Mesodermal cell (in vitro differentiated cells): Measurements from ENCODE around the gene IL1RAPL1.

Experiments
- H3K27ac ChIP-seq: 2 replicates; pipeline ENCODE4 v1.7.0; 2013; ENCODE audit warnings: mild to moderate bottlenecking, low read depth, low read length, moderate library complexity; ENCODE audit not compliant: severe bottlenecking
- H3K36me3 ChIP-seq: 2 replicates; pipeline ENCODE4 v1.7.1; 2013; ENCODE audit warnings: mild to moderate bottlenecking, low read length, moderate library complexity; ENCODE audit not compliant: control insufficient read depth, insufficient read depth
- H3K4me1 ChIP-seq: one replicate; pipeline ENCODE4 v1.7.1; 2013; ENCODE audit warnings: mild to moderate bottlenecking, low read length; ENCODE audit not compliant: insufficient read depth, control insufficient read depth, poor library complexity, severe bottlenecking
- H3K4me3 ChIP-seq: 2 replicates; pipeline ENCODE4 v1.7.0; 2013; ENCODE audit warnings: low read length, control low read depth, mild to moderate bottlenecking; ENCODE audit not compliant: insufficient read depth, poor library complexity, severe bottlenecking; ENCODE audit errors: extremely low read depth
- H3K9me3 ChIP-seq: 2 replicates; pipeline ENCODE4 v1.7.1; 2013; ENCODE audit warnings: mild to moderate bottlenecking, low read length, moderate library complexity; ENCODE audit not compliant: control insufficient read depth
- WGBS, 2 experiments: methylation state at CpG; one replicate each; pipeline ENCODE4 v1.1.5; 2013; ENCODE audit warnings: missing lambda C conversion rate in 2 of 2; ENCODE audit not compliant: insufficient coverage in 2 of 2; 5-methylcytosine and 5-hydroxymethylcytosine counted together

Gene IL1RAPL1

DNA sequence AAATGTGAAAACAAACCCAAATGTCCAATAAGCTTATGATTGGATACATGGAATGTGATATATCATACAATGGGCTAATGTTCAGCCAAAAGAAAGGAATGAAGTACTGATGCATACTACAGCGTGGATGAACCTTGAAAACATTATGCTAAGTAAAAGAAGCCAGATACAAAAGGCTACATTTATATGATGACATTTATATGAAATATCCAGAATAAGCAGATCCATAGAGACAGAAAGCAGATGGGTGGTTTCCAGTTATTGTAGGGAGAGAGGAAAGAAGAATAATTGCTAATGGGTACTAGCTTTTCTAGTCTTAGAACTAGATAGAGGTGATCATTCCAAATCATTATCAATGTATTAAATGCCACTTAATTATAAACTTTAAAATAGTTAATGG lies 801.3 kb downstream of the IL1RAPL1 start:
- Histone ChIP-seq H3K4me3 (no peak overlapping the region), H3K36me3 (no peaks in the 10 kb centered on the region), H3K27ac (no peak overlapping the region), H3K4me1 (no peaks in the 10 kb centered on the region), H3K9me3 (no peaks in the 10 kb centered on the region)
- WGBS, 2 experiments = no CpG with 5 or more reads among the region's 1 CpG

DNA sequence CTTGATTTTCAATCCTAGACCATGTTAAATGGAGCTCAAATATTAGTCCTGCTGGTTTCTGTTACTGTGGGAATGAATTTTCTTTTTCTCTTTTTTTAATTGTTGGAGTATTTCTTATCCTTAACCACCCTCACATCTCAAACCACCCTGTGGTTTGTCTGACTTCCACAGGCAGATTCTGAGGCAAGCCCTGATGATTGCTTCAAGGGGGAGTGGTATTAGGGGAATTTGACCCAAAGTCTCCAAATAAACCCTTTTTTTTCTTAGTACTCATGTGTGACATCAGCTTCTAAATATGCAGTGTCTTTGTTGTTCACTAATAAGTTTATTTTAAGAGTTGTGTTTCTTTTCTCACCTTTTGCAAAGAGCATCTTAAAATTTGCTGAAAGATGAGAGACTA lies 810.3 kb downstream of the IL1RAPL1 start:
- Histone ChIP-seq H3K36me3 (no peaks in the 10 kb centered on the region), H3K4me3 (no peak overlapping the region), H3K27ac (no peak overlapping the region), H3K9me3 (no peaks in the 10 kb centered on the region), H3K4me1 (no peaks in the 10 kb centered on the region)

DNA sequence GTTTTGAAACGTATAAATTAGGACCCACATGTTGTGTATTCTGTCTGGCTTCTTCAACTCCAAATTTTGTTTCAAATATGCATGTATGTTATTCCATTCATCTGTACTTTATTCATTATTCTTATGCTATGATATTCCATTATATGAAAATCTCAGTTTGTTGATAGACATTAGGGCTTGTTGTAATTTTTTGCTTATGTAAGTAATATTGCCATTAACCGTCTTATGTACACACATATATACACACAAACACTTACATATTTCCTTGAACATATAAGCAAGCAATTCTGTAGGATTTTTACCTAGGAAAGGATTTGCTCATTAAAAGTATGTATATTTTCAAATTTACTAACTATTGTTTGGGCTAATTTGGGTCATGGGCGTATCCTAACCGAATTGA lies 820.1 kb downstream of the IL1RAPL1 start:
- H3K4me3 ChIP-seq = no peak overlapping the region
- WGBS, 2 experiments = no CpG with 5 or more reads among the region's 4 CpGs
- no peak overlapping the region for H3K27ac ChIP-seq
- no peaks in the 10 kb centered on the region for H3K9me3 ChIP-seq
- no peaks in the 10 kb centered on the region for H3K36me3 ChIP-seq
- H3K4me1 ChIP-seq = no peaks in the 10 kb centered on the region

DNA sequence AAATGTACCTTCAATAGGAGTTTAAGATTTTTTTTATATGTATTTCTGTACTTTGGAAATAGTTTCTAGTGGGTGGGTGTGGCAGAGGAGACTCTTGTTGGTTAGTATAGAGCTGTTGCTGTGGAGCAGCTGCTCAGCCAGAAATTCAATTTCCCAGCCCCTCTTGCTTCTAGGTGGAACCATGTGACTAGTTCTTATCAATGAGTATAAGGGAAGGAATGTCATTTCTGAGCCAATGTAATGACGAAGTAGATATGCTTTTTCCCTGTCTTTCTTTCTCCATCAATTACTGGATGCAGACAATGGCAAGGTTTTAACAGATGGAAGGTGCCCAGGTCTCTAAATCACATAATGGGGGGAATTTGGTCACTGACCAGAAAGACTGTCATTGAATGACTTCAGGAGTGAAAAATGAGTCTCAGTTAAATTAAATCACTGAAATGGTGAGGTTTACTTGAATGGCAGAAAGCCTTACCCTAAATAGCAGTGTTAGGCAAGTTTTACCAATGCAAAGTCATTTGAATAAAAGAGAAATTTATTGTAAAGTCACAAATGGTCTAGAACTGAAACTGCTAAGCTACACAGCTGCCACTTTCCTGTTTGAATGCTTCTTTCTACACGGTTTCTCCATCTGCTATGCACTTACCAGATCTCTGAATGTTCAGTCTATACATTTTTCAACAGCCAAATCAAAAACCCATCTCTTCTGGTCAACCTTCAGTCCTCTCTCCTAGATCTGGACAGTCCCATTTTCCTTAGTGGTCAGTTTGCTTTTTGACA lies 832.7 kb downstream of the IL1RAPL1 start:
- H3K4me1 ChIP-seq = peaks cover 3% of the 10 kb centered on the region
- no peaks in the 10 kb centered on the region for H3K9me3 ChIP-seq
- no peak overlapping the region for H3K4me3 ChIP-seq
- H3K27ac ChIP-seq = no peak overlapping the region
- WGBS, 2 experiments = 60% methylated on average over 1 of the region's 2 CpGs; no CpG with 5 or more reads in 1 of the 2 experiments
- H3K36me3 ChIP-seq = no peaks in the 10 kb centered on the region

DNA sequence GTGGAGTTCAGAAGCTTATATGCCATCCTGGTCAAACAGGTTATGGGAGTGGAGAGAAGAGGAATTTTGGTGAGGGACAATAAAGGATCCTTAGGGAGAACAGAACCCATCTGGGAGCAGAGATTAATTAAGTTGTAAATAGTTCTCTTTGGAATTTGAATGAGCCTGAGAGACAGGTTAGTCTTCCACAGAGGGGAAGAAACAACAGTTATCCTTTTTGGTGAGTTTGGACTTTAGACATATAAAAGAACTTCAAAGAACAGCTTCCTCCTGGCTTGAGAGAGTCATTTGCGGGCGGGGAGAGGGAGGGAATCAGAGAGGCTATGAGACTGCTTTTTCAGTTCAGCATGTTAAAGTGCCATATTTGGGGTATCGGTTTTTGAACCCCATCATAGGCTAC lies 834.8 kb downstream of the IL1RAPL1 start:
- peaks cover 3% of the 10 kb centered on the region for H3K4me1 ChIP-seq
- WGBS, 2 experiments = no CpG with 5 or more reads among the region's 3 CpGs
- H3K4me3 ChIP-seq = no peak overlapping the region
- H3K27ac ChIP-seq = no peak overlapping the region
- no peaks in the 10 kb centered on the region for H3K9me3 ChIP-seq
- no peaks in the 10 kb centered on the region for H3K36me3 ChIP-seq

DNA sequence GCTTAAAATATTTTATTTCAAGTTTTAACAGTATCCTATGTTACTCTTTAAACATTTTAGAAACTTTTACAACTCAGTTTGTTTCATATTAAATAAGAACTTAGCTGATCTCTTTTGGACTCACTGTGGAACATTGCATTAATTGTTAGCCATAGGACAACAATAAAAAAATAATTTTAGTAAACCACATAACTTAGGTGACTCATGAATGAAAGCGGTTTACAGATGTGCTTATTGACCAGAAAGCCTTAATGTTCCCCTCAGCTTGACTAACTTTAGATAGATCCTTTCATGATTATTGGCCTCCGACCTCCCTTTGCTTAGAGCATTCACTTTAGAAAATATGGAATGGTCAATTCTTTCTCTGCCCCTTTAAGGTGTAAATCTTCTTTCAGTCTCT lies 844.6 kb downstream of the IL1RAPL1 start:
- Histone ChIP-seq H3K27ac (no peak overlapping the region), H3K4me1 (no peaks in the 10 kb centered on the region), H3K36me3 (no peaks in the 10 kb centered on the region), H3K4me3 (no peak overlapping the region), H3K9me3 (no peaks in the 10 kb centered on the region)
- WGBS, 2 experiments = no CpG with 5 or more reads among the region's 2 CpGs

DNA sequence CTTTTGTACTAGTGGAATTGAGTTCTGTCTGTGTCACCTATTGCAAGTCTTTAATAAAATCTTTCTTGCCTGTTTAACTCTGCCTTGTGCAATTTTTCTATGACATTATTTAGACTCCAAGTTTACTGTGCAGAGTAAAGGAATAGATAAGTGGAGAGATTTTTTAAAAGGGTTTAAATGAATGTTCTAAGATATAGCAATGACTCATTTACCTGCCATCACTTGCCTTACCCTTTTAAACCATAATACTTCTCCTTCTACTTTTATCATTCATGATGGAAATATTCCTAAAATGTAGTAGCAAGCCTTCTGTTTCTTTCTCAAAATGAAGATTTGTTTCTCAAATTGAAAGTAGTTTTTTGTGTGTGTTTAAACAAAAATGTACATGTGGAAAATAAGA lies 845.3 kb downstream of the IL1RAPL1 start:
- no peaks in the 10 kb centered on the region for H3K4me1 ChIP-seq
- H3K9me3 ChIP-seq = no peaks in the 10 kb centered on the region
- H3K36me3 ChIP-seq = no peaks in the 10 kb centered on the region
- H3K4me3 ChIP-seq = no peak overlapping the region
- no peak overlapping the region for H3K27ac ChIP-seq

DNA sequence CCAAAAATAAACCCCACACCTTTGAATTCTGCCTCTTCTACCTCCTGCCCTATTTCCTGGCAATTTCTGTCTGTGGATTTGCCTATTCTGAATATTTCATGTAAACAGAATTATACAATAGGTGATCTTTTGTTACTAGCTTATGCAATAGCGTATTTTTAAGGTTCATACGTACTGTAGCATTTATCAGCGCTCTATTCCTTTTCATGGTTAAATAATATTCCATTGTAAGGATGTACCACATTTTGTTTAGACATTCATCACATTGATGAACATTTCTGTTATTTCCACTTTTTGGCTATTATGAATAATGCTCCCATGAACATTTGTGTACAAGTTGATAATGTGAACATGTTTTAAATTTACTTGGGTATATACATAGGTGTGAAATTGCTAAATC lies 847.7 kb downstream of the IL1RAPL1 start:
- no peak overlapping the region for H3K4me3 ChIP-seq
- no peak overlapping the region for H3K27ac ChIP-seq
- H3K36me3 ChIP-seq = no peaks in the 10 kb centered on the region
- no peaks in the 10 kb centered on the region for H3K4me1 ChIP-seq
- H3K9me3 ChIP-seq = no peaks in the 10 kb centered on the region
- no CpG with 5 or more reads among the region's 3 CpGs for WGBS, 2 experiments

DNA sequence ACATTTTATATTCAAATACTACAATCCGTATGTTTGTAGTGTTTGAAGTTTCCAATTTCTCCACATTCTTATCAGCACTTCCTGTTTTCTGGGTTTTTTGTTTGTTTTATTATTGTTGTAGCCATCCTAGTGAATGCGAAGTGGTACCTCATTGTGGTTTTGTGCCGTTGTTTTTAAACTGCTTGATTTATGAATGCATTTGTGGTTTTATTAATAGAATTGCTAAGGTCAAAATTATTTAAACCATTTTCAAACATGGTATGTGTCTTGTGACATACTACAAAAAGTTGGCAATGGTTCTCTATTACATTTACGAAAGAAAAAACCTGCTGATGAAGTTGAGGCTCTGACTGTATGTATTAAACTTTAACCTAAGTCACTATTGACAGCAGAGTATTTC lies 848.1 kb downstream of the IL1RAPL1 start:
- H3K4me1 ChIP-seq = no peaks in the 10 kb centered on the region
- no CpG with 5 or more reads among the region's 4 CpGs for WGBS, 2 experiments
- no peaks in the 10 kb centered on the region for H3K9me3 ChIP-seq
- no peak overlapping the region for H3K27ac ChIP-seq
- H3K4me3 ChIP-seq = no peak overlapping the region
- no peaks in the 10 kb centered on the region for H3K36me3 ChIP-seq

DNA sequence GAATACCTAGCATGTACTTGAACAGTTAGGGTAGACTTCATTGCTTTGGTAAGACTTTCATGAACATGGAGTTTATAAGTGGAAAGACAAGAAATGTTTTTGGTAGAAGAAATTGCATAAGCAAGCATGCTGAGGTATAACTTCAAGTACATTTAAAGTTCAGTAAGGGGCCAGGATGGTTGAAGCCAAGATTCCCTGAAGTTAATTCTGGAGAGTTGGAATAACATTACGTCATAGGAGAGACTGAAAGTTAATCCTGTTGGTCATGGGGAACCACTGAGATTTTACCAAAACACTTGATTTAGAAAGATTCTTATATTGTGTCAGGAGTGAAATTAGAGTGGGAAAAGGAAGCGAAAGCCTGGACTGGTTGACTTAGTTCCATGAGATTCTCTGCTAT lies 860.6 kb downstream of the IL1RAPL1 start:
- Histone ChIP-seq H3K9me3 (no peaks in the 10 kb centered on the region), H3K4me1 (no peaks in the 10 kb centered on the region), H3K4me3 (no peak overlapping the region), H3K36me3 (no peaks in the 10 kb centered on the region), H3K27ac (no peak overlapping the region)
- WGBS, 2 experiments = 83 to 100% methylated on average over 1 of the region's 2 CpGs

DNA sequence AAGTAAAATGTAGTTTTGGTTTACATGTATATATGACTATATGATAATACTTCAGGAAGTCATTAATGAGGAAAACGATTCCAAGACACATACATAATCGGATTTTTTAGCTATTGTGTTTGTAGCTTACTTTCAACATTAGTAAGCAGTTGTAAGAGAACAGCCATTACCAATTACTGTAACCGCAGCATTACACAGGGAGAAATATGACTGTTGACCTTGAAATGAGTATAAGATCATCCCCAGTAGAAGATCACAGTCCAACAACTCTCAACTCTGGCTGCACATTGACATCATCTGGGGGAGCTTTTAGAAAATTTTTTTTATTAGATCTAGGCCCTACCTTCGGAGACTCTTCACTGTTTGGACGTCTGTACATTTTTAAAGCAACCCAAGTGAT lies 866.1 kb downstream of the IL1RAPL1 start:
- no peaks in the 10 kb centered on the region for H3K36me3 ChIP-seq
- H3K4me1 ChIP-seq = no peaks in the 10 kb centered on the region
- H3K4me3 ChIP-seq = no peak overlapping the region
- H3K27ac ChIP-seq = no peak overlapping the region
- WGBS, 2 experiments = no CpG with 5 or more reads among the region's 5 CpGs
- no peaks in the 10 kb centered on the region for H3K9me3 ChIP-seq
